KMS-11 (cell line): ENCODE measurements around the gene CCDC146.

ENCODE experiments used
- H2AFZ ChIP-seq: fragments of 200-600 bp; sonication (generic); 2 replicates; pipeline ENCODE4 v1.6.1; 2016; ENCODE audit warnings: antibody characterized with exemption, mixed run types, low read depth
- H3K27ac ChIP-seq: fragments of 200-600 bp; sonication (generic); 2 replicates; pipeline ENCODE4 v1.6.1; 2016; ENCODE audit warnings: mild to moderate bottlenecking, mixed run types
- H3K27me3 ChIP-seq: fragments of 200-600 bp; sonication (generic); 2 replicates; pipeline ENCODE4 v1.6.1; 2017; ENCODE audit warnings: mild to moderate bottlenecking, low read depth, mixed run types, moderate library complexity; ENCODE audit not compliant: insufficient read depth
- H3K36me3 ChIP-seq: fragments of 200-600 bp; sonication (generic); 2 replicates; pipeline ENCODE4 v1.6.1; 2017; ENCODE audit warnings: mild to moderate bottlenecking, mixed run types; ENCODE audit not compliant: insufficient read depth
- H3K4me1 ChIP-seq: fragments of 200-600 bp; sonication (generic); 2 replicates; pipeline ENCODE4 v1.6.1; 2016; ENCODE audit warnings: mild to moderate bottlenecking, low read depth, mixed run types; ENCODE audit not compliant: poor library complexity, severe bottlenecking
- H3K4me2 ChIP-seq: fragments of 200-600 bp; sonication (generic); 2 replicates; pipeline ENCODE4 v1.7.0; 2016; ENCODE audit warnings: mild to moderate bottlenecking, mixed run types
- H3K4me3 ChIP-seq: fragments of 200-600 bp; sonication (generic); IDR thresholded peaks from 2 replicates; pipeline ENCODE4 v1.6.1; 2017; ENCODE audit warnings: low read depth, low read length, mixed read lengths; ENCODE audit not compliant: insufficient read depth
- H3K79me2 ChIP-seq: fragments of 200-600 bp; sonication (generic); 2 replicates; pipeline ENCODE4 v1.6.1; 2016; ENCODE audit warnings: low read depth, mixed run types; ENCODE audit not compliant: insufficient read depth
- H3K9ac ChIP-seq: fragments of 200-600 bp; sonication (generic); 2 replicates; pipeline ENCODE4 v1.6.1; 2016; ENCODE audit warnings: mild to moderate bottlenecking, mixed run types
- H4K20me1 ChIP-seq: fragments of 200-600 bp; sonication (generic); 2 replicates; pipeline ENCODE4 v1.6.1; 2016; ENCODE audit warnings: mild to moderate bottlenecking, mixed run types; ENCODE audit not compliant: insufficient read depth
- TF ChIP-seq, protein P1 (sequence below): fragments of 200-600 bp; sonication (generic); conservative IDR thresholded peaks from 2 replicates; pipeline ENCODE4 v1.6.1; 2017; ENCODE audit warnings: low read depth, mild to moderate bottlenecking, antibody characterized with exemption, low read length, moderate library complexity, mixed read lengths

CCDC146 gene

DNA sequence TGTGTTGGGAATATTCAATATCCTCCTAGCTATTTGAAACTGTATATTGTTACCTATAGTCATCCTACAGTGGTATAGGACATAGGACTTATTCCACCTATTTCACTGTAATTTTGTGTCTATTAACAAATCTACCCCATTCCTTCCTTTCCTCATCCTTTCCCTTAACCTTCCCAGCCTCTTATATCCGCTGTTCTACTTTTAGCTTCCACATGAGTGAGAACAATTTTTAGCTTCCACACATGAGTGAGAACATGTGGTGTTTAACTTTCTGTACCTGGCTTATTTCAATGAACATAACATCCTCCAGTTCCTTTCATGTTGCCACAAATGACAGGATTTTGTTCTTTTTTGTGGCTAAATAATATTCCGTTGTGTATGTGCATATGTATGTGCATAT is 173.1 kb downstream of the CCDC146 start:
- H3K27me3 ChIP-seq, result no peaks in the 10 kb centered on the region
- no peaks in the 10 kb centered on the region for H3K4me1 ChIP-seq
- H3K4me2 ChIP-seq, result no peak overlapping the region
- H3K36me3 ChIP-seq, result no peaks in the 10 kb centered on the region
- H4K20me1 ChIP-seq, result no peaks in the 10 kb centered on the region
- no peak overlapping the region for H3K27ac ChIP-seq
- H3K4me3 ChIP-seq, result no peak overlapping the region
- no peaks in the 10 kb centered on the region for H3K79me2 ChIP-seq
- H2AFZ ChIP-seq, result no peak overlapping the region
- H3K9ac ChIP-seq, result no peak overlapping the region
- TF ChIP-seq, protein P1, sequence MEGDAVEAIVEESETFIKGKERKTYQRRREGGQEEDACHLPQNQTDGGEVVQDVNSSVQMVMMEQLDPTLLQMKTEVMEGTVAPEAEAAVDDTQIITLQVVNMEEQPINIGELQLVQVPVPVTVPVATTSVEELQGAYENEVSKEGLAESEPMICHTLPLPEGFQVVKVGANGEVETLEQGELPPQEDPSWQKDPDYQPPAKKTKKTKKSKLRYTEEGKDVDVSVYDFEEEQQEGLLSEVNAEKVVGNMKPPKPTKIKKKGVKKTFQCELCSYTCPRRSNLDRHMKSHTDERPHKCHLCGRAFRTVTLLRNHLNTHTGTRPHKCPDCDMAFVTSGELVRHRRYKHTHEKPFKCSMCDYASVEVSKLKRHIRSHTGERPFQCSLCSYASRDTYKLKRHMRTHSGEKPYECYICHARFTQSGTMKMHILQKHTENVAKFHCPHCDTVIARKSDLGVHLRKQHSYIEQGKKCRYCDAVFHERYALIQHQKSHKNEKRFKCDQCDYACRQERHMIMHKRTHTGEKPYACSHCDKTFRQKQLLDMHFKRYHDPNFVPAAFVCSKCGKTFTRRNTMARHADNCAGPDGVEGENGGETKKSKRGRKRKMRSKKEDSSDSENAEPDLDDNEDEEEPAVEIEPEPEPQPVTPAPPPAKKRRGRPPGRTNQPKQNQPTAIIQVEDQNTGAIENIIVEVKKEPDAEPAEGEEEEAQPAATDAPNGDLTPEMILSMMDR, result no peak

DNA sequence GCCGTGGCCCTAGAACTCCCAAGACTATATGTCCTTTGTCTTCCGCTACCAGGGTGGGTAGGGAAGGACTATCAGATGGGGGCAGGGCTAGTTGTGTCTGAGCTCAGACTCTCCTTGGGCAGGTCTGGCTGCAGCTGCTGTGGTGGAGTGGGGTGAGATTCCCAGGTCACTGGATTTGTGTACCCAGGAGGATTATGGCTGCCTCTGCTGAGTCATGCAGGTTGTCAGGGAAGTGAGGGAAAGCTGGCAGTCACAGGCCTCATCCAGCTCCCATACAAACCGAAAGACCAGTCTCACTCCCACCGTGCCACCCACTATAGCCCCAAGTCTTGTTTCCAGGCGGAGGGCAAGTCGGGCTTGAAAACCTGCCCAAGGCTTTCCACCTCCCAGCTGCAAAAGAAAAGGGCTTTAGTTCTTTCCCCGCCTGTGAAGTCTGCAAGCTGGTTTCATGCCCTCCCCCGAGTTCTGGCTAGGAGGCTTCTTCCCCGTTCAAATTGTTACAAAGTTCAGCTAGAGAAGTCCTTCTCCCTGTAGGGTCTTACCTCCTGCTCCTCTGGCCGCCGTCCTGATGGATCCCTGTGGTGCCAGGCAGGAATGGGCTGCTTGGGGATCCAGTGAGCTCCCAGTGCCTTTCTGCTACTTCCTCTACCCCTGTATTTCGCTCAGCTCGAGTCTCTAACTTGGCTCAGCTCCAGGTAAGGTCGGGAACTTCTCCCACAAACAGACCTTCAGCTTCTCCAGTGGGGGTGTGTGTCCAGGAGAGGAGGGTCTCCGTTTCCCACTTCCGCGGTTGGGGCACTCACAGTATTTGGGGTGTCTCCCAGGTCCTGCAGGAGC is 184.0 kb downstream of the CCDC146 start:
- no peak overlapping the region for H3K4me3 ChIP-seq
- no peaks in the 10 kb centered on the region for H3K4me1 ChIP-seq
- H3K4me2 ChIP-seq, result no peak overlapping the region
- H2AFZ ChIP-seq, result no peak overlapping the region
- no peaks in the 10 kb centered on the region for H4K20me1 ChIP-seq
- no peak overlapping the region for H3K9ac ChIP-seq
- no peak overlapping the region for H3K27ac ChIP-seq
- no peaks in the 10 kb centered on the region for H3K79me2 ChIP-seq
- no peaks in the 10 kb centered on the region for H3K36me3 ChIP-seq
- no peaks in the 10 kb centered on the region for H3K27me3 ChIP-seq
- TF ChIP-seq, protein P1, result no peak

DNA sequence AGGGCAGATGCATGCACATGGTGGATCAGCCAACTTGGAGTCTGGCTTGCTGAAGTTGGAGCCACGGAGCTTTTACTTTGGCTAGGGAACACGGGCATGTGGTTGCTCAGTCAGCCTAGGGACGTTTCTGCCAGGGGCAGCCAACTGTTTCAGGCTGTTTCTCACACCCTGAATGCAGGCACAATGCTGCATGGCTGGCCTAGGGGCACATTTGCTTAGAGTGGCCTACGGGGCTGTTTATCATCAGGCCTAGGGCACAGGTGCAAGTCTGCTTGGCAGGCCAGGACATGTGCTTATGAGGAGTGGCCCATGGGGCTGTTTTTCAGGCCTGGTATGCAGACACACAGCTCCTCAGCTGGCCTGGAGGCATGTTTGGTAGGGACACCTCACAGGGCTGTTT is 186.4 kb downstream of the CCDC146 start:
- Histone ChIP-seq H3K27ac (no peak overlapping the region), H3K9ac (no peak overlapping the region), H2AFZ (no peak overlapping the region), H3K4me3 (no peak overlapping the region), H3K4me2 (no peak overlapping the region), H3K79me2 (no peaks in the 10 kb centered on the region), H3K27me3 (no peaks in the 10 kb centered on the region), H3K36me3 (no peaks in the 10 kb centered on the region), H3K4me1 (no peaks in the 10 kb centered on the region), H4K20me1 (no peaks in the 10 kb centered on the region)
- TF ChIP-seq, protein P1, result no peak

DNA sequence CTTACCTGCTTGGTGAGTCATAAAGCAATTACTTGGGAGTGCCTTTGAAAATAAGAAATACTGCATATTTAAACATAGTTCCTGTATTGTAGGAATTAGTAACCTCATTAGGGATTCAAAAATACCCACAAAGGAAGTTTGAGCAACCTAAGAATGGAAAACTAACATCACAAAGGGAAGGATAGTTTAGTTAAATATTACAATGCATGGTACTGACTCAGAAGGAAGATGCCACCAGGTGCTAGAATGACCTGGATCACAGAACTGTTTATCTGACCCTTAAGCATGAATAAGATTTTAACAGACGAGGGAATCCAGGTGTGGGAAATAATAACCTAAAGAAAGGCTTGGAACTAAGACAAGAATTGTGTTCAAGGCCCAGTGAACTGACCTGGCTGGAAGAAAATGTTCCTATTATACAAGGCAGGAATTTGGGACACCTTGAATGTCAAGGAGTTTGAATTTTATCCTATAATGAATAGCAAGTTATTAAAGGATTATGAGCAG is 187.4 kb downstream of the CCDC146 start:
- H3K27me3 ChIP-seq, result no peaks in the 10 kb centered on the region
- H3K4me2 ChIP-seq, result no peak overlapping the region
- H3K4me3 ChIP-seq, result no peak overlapping the region
- no peaks in the 10 kb centered on the region for H4K20me1 ChIP-seq
- no peaks in the 10 kb centered on the region for H3K4me1 ChIP-seq
- no peak overlapping the region for H2AFZ ChIP-seq
- no peaks in the 10 kb centered on the region for H3K36me3 ChIP-seq
- H3K27ac ChIP-seq, result no peak overlapping the region
- TF ChIP-seq, protein P1, result no peak
- H3K9ac ChIP-seq, result no peak overlapping the region
- no peaks in the 10 kb centered on the region for H3K79me2 ChIP-seq
